SH-SY5Y (cell line): ENCODE measurements around the gene ADCY7.

Experiments used
- GATA2 ChIP-seq: IDR thresholded peaks from 2 replicates; pipeline ENCODE4 v1.6.1; 2011; ENCODE audit warnings: mild to moderate bottlenecking, low read depth, low read length
- GATA3 ChIP-seq: IDR thresholded peaks from 2 replicates; pipeline ENCODE4 v1.6.1; 2011; ENCODE audit warnings: low read depth, mild to moderate bottlenecking, low read length, moderate library complexity

DNA sequence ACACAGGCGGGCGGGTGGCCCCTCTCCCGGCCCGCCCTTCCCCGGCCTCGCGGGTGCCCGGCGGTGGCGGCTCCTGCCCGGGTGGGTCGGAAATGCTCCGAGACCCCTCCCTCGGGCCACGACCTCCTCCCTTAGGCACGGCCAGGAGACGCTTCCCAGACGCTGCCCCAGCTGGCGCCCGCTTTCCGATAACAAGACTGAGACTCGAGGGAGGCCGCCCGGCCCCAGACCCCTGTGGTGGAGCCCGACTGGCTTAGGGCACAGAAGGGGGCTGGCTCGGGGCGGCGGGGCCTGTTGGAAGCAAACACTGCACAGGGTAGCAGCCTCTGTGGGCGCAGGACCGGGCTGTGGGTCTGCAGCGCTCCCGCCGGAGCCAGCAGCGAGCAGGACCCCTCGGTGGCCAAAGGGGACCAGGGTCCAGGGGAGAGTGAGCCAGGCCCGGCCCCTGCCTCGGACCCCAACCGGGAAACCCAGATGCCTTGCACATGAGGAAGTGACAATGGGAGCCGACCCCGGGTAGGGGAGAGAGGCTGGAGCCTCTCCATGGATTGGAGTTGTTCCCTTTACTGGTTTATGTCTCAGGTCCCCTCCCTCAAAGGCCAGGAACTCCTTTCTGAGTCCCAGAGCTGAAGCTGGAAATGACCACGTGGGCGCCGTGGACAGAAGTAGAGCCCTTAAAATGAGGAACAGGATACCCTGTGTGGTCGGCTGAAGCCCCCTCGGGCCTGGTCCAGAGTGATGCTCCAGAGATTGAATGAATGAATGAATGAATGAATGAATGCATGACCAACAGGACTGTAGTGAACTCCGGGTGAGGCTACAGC lies 19.8 kb upstream of the ADCY7 start:
- TF ChIP-seq GATA2 (no peak), GATA3 (no peak)
